Astrocyte (in vitro differentiated cells and primary cell): ENCODE data around the gene HLCS. TPM values are rescaled to one million over a fixed set of nuclear protein-coding genes. Genes with fewer than 3 reads are reported as not detected.

Experiments
- DNase-seq: peaks from one replicate; pipeline ENCODE4 v3.0.0-alpha.2; 2010; ENCODE audit warnings: low read depth
- FAIRE-seq: peaks from 2 replicates; lab custom pipeline; 2011; peaks lifted over from hg19 to GRCh38; lab: Jason Lieb, UNC
- H2AFZ ChIP-seq: 2 replicates; pipeline ENCODE4 v1.6.0; 2012; ENCODE audit warnings: low read depth, low read length, inconsistent platforms
- H3K27ac ChIP-seq: 2 replicates; pipeline ENCODE4 v1.5.1; 2011; ENCODE audit warnings: low read depth, low read length, inconsistent platforms
- H3K27me3 ChIP-seq: 2 replicates; pipeline ENCODE4 v1.6.0; 2011; ENCODE audit warnings: low read length, inconsistent platforms; ENCODE audit not compliant: insufficient read depth
- H3K36me3 ChIP-seq: 2 replicates; pipeline ENCODE4 v1.5.1; 2011; ENCODE audit warnings: low read length, inconsistent platforms; ENCODE audit not compliant: insufficient read depth
- H3K4me1 ChIP-seq: 2 replicates; pipeline ENCODE4 v1.5.1; 2011; ENCODE audit warnings: low read length, inconsistent platforms; ENCODE audit not compliant: insufficient read depth
- H3K4me2 ChIP-seq: 2 replicates; pipeline ENCODE4 v1.6.0; 2012; ENCODE audit warnings: low read length, inconsistent platforms
- H3K4me3 ChIP-seq: 2 replicates; pipeline ENCODE4 v1.5.1; 2011; ENCODE audit warnings: low read depth, mild to moderate bottlenecking, low read length, inconsistent platforms; ENCODE audit not compliant: insufficient read depth
- H3K79me2 ChIP-seq: 2 replicates; pipeline ENCODE4 v1.6.0; 2012; ENCODE audit warnings: mild to moderate bottlenecking, low read length, inconsistent platforms; ENCODE audit not compliant: insufficient read depth
- H3K9ac ChIP-seq: 2 replicates; pipeline ENCODE4 v1.6.0; 2012; ENCODE audit warnings: mild to moderate bottlenecking, low read length, inconsistent platforms
- H3K9me3 ChIP-seq: 2 replicates; pipeline ENCODE4 v1.5.1; 2012; ENCODE audit warnings: low read depth, mild to moderate bottlenecking, low read length, inconsistent platforms; ENCODE audit not compliant: insufficient read depth
- H4K20me1 ChIP-seq: 2 replicates; pipeline ENCODE4 v1.6.0; 2012; ENCODE audit warnings: low read length, inconsistent platforms; ENCODE audit not compliant: insufficient read depth
- H3K27ac Mint-ChIP-seq: one replicate; pipeline ENCODE4 v1.8.0; 2021; ENCODE audit warnings: mild to moderate bottlenecking, mixed read lengths; ENCODE audit not compliant: unreplicated experiment
- H3K27me3 Mint-ChIP-seq: one replicate; pipeline ENCODE4 v1.8.0; 2021; ENCODE audit warnings: low read depth, mixed read lengths; ENCODE audit not compliant: unreplicated experiment
- H3K36me3 Mint-ChIP-seq: one replicate; pipeline ENCODE4 v1.8.0; 2021; ENCODE audit warnings: low read depth, mixed read lengths; ENCODE audit not compliant: unreplicated experiment
- H3K4me1 Mint-ChIP-seq: one replicate; pipeline ENCODE4 v1.8.0; 2021; ENCODE audit warnings: low read depth, mixed read lengths; ENCODE audit not compliant: unreplicated experiment
- H3K4me3 Mint-ChIP-seq: one replicate; pipeline ENCODE4 v1.8.0; 2021; ENCODE audit warnings: mild to moderate bottlenecking, moderate library complexity, mixed read lengths; ENCODE audit not compliant: unreplicated experiment
- H3K9me3 Mint-ChIP-seq: one replicate; pipeline ENCODE4 v1.8.0; 2021; ENCODE audit warnings: mild to moderate bottlenecking, mixed read lengths; ENCODE audit not compliant: unreplicated experiment
- EZH2 ChIP-seq: IDR thresholded peaks from 2 replicates; pipeline ENCODE4 v1.6.1; 2012; ENCODE audit warnings: mild to moderate bottlenecking, low read length, inconsistent platforms; ENCODE audit not compliant: insufficient read depth
- total RNA-seq: library from RNA; stranded (reverse); gene quantifications from 2 replicates; pipeline ENCODE4 v1.2.1, GENCODE V29; 2021
- TF ChIP-seq, protein P1 (sequence below): IDR thresholded peaks from 2 replicates; pipeline ENCODE4 v1.5.1; 2011; ENCODE audit warnings: low read depth, mild to moderate bottlenecking, inconsistent platforms, low read length, moderate library complexity; ENCODE audit not compliant: insufficient read depth

HLCS gene
- total RNA-seq, 1 donor from 2014 or later, result 20.9 TPM

DNA sequence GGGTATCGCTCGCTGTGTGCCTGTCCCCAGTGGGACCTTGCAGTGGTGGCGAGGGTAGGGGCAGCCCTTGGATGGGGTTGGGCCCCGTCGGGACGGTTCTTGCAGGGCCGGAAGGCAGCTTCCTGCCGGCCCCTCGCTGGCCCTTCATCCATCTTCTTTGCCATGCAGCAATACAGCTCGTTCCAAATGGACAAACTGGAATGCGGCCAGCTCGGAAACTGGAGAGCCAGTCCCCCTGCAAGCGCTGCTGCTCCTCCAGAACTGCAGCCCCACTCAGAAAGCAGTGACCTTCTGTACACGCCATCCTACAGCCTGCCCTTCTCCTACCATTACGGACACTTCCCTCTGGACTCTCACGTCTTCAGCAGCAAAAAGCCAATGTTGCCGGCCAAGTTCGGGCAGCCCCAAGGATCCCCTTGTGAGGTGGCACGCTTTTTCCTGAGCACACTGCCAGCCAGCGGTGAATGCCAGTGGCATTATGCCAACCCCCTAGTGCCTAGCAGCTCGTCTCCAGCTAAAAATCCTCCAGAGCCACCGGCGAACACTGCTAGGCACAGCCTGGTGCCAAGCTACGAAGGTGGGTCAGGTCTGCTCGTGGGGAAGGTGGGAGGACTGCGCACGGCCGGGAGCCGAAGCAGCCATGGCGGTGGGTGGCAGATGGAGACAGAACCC lies 221.8 kb downstream of the HLCS start:
- Histone ChIP-seq H3K4me3 (no peak overlapping the region), H3K27me3 (no peaks in the 10 kb centered on the region), H2AFZ (peak overlapping the region; percentile 34), H3K9ac (no peak overlapping the region), H3K79me2 (no peaks in the 10 kb centered on the region), H3K36me3 (no peaks in the 10 kb centered on the region), H3K9me3 (no peaks in the 10 kb centered on the region), H3K27ac (no peak overlapping the region), H4K20me1 (no peaks in the 10 kb centered on the region), H3K4me1 (peaks cover 13% of the 10 kb centered on the region), H3K4me2 (peak overlapping the region; percentile 61)
- Mint-ChIP-seq H3K4me1 (peaks cover 7% of the 10 kb centered on the region), H3K27me3 (peaks cover 11% of the 10 kb centered on the region), H3K36me3 (no peaks in the 10 kb centered on the region), H3K27ac (no peak overlapping the region), H3K9me3 (peaks cover 1% of the 10 kb centered on the region), H3K4me3 (no peak overlapping the region)
- no peak for TF ChIP-seq EZH2
- TF ChIP-seq, protein P1, sequence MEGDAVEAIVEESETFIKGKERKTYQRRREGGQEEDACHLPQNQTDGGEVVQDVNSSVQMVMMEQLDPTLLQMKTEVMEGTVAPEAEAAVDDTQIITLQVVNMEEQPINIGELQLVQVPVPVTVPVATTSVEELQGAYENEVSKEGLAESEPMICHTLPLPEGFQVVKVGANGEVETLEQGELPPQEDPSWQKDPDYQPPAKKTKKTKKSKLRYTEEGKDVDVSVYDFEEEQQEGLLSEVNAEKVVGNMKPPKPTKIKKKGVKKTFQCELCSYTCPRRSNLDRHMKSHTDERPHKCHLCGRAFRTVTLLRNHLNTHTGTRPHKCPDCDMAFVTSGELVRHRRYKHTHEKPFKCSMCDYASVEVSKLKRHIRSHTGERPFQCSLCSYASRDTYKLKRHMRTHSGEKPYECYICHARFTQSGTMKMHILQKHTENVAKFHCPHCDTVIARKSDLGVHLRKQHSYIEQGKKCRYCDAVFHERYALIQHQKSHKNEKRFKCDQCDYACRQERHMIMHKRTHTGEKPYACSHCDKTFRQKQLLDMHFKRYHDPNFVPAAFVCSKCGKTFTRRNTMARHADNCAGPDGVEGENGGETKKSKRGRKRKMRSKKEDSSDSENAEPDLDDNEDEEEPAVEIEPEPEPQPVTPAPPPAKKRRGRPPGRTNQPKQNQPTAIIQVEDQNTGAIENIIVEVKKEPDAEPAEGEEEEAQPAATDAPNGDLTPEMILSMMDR, result no peak
- no peak for FAIRE-seq
- peak; percentile 21 for DNase-seq

DNA sequence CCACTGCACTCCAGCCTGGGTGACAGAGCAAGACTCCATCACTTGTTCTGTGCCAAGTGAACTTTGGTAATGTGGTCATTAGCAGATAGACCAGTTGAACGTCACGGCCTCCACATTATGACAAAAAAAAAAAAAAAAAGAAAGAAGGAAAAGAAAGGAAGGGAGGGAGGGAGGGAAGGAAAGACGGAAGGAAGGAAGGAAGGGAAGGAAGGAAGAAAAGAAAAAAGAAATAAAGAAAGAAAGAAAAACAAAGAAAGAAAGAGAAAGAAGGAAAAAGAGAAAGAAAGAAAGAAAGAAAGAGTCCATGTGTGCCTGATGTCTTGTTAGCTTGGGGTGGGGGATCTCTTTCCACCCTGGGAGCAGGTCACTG lies 222.3 kb downstream of the HLCS start:
- H2AFZ ChIP-seq, result peak overlapping the region; percentile 34
- DNase-seq (no peak), FAIRE-seq (no peak)
- no peaks in the 10 kb centered on the region for H3K9me3 ChIP-seq
- TF ChIP-seq, protein P1, result no peak
- TF ChIP-seq EZH2, result no peak
- no peaks in the 10 kb centered on the region for H3K27me3 ChIP-seq
- H3K4me3 ChIP-seq, result no peak overlapping the region
- no peaks in the 10 kb centered on the region for H4K20me1 ChIP-seq
- no peaks in the 10 kb centered on the region for H3K79me2 ChIP-seq
- no peak overlapping the region for H3K9ac ChIP-seq
- no peak overlapping the region for H3K4me3 Mint-ChIP-seq
- no peak overlapping the region for H3K27ac ChIP-seq
- H3K27ac Mint-ChIP-seq, result no peak overlapping the region
- peaks cover 11% of the 10 kb centered on the region for H3K4me1 ChIP-seq
- peaks cover 11% of the 10 kb centered on the region for H3K27me3 Mint-ChIP-seq
- no peaks in the 10 kb centered on the region for H3K36me3 Mint-ChIP-seq
- H3K9me3 Mint-ChIP-seq, result peaks cover 1% of the 10 kb centered on the region
- H3K4me1 Mint-ChIP-seq, result peaks cover 2% of the 10 kb centered on the region
- H3K36me3 ChIP-seq, result no peaks in the 10 kb centered on the region
- peak overlapping the region; percentile 61 for H3K4me2 ChIP-seq

DNA sequence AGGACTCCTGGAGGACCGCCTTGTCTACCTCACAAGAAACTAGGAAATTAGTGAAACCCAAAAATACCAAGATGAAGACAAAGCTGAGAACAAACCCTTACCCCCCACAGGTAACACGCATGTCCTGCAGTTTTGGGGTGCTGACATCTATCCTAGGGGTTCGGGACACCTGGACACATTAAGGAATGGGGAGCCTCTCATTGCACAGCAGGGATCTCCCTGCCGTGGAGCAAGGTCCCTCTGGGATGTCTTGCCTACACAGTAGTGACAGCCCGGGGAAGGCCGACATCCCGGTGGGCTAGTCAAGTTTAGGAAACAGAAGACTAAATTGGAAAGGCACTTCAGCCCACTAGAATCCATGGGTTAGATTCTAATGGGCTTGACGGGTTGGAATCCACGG lies 223.0 kb downstream of the HLCS start:
- Histone ChIP-seq H3K4me2 (no peak overlapping the region), H3K4me3 (no peak overlapping the region), H4K20me1 (no peaks in the 10 kb centered on the region), H3K4me1 (peaks cover 11% of the 10 kb centered on the region), H3K9ac (no peak overlapping the region), H3K79me2 (no peaks in the 10 kb centered on the region), H2AFZ (no peak overlapping the region), H3K9me3 (no peaks in the 10 kb centered on the region), H3K36me3 (no peaks in the 10 kb centered on the region), H3K27ac (no peak overlapping the region), H3K27me3 (peaks cover 6% of the 10 kb centered on the region)
- Mint-ChIP-seq H3K9me3 (peaks cover 1% of the 10 kb centered on the region), H3K27ac (no peak overlapping the region), H3K27me3 (peaks cover 16% of the 10 kb centered on the region), H3K4me3 (no peak overlapping the region), H3K4me1 (no peaks in the 10 kb centered on the region), H3K36me3 (peaks cover 2% of the 10 kb centered on the region)
- TF ChIP-seq, protein P1, result no peak
- DNase-seq, result no peak
- FAIRE-seq, result no peak
